Stimulated activated CD4-positive, alpha-beta T cell treated with anti-CD3 and anti-CD28 coated beads, Interleukin-15, amount 100 ng/mL, for 1 hour (primary cell): ENCODE results near the gene WDR64.

Experiments
- DNase-seq, 2 donors: peaks; one replicate each; pipeline ENCODE4 v3.0.0-alpha.2; 2020; ENCODE audit warnings: low read depth in 1 of 2, low spot score in 1 of 2

Gene WDR64

DNA sequence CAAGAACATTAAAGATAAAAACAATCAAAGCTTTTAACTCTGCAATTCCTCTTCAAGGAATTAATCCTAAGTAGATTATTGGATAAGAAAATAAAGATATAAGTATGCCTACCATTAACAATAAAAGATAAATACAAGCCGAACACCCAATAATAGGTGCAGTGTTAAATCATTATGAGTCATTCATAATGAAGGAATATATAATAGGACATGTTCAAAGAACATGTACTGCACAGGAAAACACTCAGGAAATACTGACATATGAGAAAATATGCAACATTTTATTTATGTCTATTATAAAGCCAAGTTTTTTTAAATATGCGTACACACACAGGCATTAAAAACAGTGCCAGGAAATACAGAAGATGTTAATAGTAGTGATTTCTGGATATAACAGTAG, 184.9 kb downstream of the WDR64 start:
- no peak for DNase-seq

DNA sequence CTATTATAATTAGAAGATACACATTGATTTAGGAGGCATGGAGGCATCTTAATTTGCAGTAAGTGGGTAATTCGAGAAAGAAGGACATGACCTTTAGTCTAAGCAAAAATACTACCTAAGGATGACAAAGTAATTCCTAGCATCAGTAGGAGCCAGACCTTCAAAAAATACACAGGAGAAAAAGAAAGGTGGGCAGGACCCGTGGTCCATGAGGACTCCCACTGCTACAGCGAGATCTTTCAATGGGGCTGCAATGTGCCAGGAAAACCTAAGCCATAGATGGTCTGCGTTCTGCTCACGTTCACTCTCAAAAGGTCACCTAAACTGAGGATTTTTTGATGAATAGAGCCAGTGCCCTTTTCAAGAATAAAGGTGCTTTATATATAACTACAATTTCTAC, 185.3 kb downstream of the WDR64 start:
- DNase-seq, result no peak

GRCh38 chr1:241837901-241838300, 185.8 kb downstream of the WDR64 start:
- no peak for DNase-seq

DNA sequence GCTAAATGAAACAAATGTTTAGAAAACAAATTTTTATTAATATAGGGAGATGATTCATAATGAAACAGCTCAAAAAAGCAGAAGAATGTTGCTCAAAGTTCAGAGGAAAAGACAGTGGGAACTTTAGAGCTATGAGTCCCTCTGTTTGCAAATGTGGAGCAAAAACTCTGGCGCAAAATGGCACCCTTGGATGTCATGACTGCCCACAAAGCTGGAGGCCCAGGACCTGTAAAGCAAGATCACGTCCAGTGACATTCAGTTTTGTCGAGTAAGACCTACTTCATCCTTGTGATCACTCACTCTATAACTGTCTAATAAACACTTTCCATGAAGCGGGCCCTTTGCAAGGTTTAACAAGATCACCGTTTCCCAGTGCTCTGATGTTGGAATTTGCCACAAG, 186.8 kb downstream of the WDR64 start:
- no peak for DNase-seq

- DNase-seq, result no peak
Measured at GRCh38 chr1:241839369-241839979, 187.4 kb downstream of the WDR64 start.

GRCh38 chr1:241840164-241840563, 188.1 kb downstream of the WDR64 start:
- DNase-seq, result no peak

DNA sequence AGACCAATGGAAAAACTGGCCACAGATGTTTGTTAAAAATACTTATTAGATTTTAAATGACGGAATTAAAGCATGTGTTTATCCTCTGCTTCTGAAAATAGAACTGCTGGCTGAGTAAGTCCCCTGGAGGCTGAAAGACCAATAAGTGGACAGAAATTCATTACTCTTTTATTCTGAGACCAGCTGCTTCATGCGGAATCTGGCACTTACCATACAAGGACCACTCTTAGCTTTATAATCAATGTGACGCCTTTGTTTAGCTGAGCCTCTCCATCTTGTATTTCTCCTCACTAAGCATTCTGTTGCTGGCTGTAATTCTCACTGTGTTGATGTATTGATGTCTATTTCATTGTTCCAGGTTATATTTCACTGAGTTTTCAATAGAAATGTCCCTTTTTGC, 189.6 kb downstream of the WDR64 start:
- DNase-seq, result no peak

GRCh38 chr1:241842565-241842964, 190.5 kb downstream of the WDR64 start:
- no peak for DNase-seq

DNA sequence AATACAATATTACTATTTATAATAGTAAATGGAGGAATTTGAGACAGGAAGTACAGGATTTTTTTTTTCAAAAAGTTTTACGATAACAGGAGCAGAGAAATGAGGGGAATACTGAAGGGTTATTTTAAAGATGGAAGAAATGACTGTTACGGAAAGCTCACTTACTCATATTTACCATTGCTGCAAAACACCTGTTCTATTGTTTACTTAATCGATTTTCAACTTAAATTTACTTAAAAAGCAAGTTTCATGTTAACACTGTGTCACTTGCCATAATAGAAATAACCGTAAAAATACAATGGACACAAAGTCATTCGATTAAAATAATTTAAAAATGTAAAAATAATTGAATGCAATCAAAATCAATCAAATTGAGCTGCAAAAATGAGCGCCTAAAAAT, 192.5 kb downstream of the WDR64 start:
- no peak for DNase-seq

DNA sequence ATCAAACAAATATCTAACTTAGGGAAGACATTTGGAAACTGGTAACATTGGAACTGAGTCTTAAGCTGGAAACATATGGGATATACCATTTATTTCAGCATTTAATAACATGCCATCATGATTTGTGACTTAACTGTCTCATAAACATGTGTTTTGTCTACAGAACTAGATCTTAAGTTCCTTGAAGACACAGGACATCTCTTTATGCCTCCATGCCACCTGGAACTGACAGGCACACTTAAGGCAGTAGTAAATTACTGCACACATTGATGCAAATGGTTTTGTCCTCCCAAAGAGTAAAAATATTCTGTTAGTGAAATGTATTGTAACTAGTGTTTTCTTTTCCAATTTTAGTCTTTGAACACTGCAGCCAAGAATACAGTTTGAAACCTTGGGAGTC, 194.3 kb downstream of the WDR64 start:
- DNase-seq, result no peak

DNA sequence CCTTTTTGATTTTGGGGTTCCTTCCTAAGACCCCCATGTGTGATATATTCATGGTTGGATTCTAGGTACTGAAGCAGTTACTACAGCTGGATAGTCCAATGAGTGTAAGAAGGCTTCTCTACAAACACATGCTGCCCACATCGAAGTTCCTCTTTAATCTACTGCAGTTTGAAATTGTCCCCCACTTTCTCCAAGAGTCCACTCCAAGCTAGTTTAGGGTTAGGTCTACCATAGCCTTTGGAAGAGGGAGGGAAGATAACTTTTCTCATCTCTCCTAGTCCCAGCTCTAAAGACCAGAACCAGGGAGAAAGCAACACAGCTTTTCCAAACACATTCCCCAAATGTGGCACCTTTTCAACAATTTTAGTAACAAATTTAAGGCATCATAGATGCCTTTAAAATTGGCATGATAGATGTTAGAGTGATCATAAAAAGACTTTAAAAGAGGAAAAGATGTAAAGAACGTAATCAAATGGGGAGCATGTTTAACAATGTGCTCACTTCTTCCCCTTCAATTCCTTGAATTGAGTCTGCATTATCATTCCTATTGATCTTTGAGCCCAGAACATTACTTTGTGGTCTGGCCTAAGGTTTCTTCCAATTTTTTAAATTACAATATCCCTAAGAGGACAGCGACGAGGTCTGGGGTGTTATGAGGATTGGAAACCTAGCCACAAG, 194.9 kb downstream of the WDR64 start:
- DNase-seq, result no peak

- DNase-seq, result no peak
Measured at GRCh38 chr1:241847540-241847795, 195.4 kb downstream of the WDR64 start.

DNA sequence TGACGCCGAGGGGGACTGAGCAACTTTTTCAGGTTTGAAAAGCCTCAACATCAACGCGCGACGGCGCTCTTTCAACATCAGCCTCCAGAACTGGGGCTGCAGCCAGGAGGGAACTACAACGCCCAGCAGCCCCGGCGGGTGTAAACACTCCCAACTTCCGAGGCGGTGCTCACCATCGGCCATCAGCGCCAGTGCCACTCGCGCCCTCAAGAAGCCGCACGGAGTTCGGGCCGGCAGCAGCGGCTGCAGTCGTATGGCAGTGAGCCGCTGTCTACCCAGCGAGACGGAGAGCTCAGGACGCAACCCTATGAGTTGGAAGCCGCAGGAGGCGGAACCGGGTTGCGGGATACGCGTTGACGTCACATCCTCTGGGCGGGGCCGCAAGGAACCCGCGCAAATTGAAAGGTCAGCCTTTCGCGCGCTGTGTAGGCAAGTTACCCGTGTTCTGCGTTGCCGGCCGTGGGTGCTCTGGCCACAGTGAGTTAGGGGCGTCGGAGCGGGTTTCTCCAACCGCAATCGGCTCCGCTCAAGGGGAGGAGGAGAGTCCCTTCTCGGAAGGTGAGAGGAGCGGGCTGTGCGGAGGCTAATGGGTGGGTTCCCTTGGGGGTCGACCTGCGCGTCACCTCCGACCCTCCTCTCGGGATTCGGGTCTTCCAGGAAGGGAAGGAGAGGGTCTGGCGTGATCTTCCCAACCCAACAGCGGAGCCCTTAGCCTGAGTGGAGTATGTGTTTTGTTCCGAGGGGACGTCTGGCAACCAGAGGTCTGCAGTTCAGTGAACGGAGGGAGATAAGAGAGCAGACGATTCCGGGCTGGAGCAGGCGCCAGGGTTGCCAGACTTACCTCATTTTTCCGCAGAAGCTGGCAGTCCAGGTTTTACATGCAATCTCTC, 196.0 kb downstream of the WDR64 start, which contains the start of gene EXO1:
Gene EXO1 (plus strand): TSS at position 409 of the 890 bp plus-strand sequence. CDS start 2,222 bp downstream, outside the sequence.
- DNase-seq, result peak; percentile 69 to 81

DNA sequence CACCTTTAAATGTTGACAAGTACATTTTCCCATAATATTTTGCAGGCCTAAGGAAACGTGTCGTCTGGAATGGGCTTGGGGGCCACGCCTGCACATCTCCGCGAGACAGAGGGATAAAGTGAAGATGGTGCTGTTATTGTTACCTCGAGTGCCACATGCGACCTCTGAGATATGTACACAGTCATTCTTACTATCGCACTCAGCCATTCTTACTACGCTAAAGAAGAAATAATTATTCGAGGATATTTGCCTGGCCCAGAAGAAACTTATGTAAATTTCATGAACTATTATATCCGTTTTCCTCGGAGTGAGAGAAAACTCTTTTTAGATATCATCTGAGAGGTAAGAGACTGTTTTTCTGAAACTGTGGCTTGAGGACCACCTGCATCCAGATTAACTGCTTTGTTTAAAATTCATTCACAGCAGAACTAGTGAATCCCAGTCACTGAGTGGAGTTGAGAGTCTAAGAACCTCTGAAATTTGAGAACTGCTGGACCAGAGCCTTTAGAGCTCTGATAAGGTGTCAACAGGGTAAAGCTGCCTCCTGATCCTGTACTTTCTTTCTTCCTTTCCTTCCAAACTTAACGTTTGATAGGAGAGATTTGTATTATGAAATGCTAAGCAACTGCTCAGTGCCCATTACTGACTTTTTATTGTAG, 196.7 kb downstream of the WDR64 start:
- no peak for DNase-seq

DNA sequence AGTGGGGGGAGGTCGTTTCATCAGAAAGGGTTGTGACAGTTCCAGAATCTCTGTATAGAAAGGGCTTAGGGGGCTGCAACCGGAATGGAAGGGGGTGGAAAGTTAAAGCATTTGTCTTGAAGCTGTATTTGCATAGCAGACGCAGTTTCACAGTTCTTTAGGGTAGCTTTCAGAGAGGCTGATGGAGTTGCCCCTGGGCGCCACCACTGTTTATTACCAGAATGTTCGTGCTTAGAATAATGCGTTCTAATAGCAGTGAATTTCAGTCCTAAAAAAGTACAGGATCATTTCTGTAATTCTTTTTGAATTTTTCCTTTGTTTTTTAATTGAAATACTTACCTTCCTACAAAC, 197.2 kb downstream of the WDR64 start:
- DNase-seq, result no peak
